Ascending aorta (tissue), 2 donors: ENCODE results near the gene SIK3. TPM values are rescaled to one million over a fixed set of nuclear protein-coding genes. Genes with fewer than 3 reads are reported as not detected.
A peak's percentile ranks its signal among the peaks of the same experiment; 100 is the strongest.
"Not testable (repeated sequence)": the region's sequence is repeated elsewhere in the genome, so short reads cannot be mapped to it uniquely, and the experiment has no call there.

Source experiments
- DNase-seq, 2 donors: peaks; one replicate each; pipeline ENCODE4 v3.0.0-alpha.2; 2019; ENCODE audit warnings: low spot score in 2 of 2
- H3K27ac ChIP-seq, 2 donors: fragments of 200-600 bp; sonication (generic); one replicate each; pipeline ENCODE4 v1.5.1; 2016 to 2017; ENCODE audit warnings: mild to moderate bottlenecking in 1 of 2
- H3K27me3 ChIP-seq: fragments of 200-600 bp; sonication (generic); one replicate; pipeline ENCODE4 v1.5.1; 2017
- H3K36me3 ChIP-seq, 2 donors: fragments of 200-600 bp; sonication (generic); one replicate each; pipeline ENCODE4 v1.5.1; 2016
- H3K4me1 ChIP-seq, 2 donors: fragments of 200-600 bp; sonication (generic); one replicate each; pipeline ENCODE4 v1.5.1; 2016 to 2017; ENCODE audit warnings: mild to moderate bottlenecking in 1 of 2
- H3K4me3 ChIP-seq, 2 donors: fragments of 200-600 bp; sonication (generic); one replicate each; pipeline ENCODE4 v1.5.1; 2016 to 2017; ENCODE audit warnings: mild to moderate bottlenecking in 1 of 2
- H3K9me3 ChIP-seq, 2 donors: fragments of 200-600 bp; sonication (generic); one replicate each; pipeline ENCODE4 v1.5.1; 2016
- intact Hi-C: fragments of 100-400 bp; cut with DNase I; formaldehyde crosslinking; loops from one replicate; pipeline ENCODE4 v1.15.1; 2023
- total RNA-seq: library from RNA; depleted of rRNA; stranded (reverse); fragments of >200 nt; gene quantifications from one replicate; pipeline ENCODE4 v1.1.0, GENCODE V29; 2016
- TF ChIP-seq, protein P1 (sequence below), 3 experiments: fragments of 200-600 bp in 2 of 3; fragments of 450-650 bp in 1 of 3; sonication (generic) in 2 of 3; IDR thresholded peaks; one replicate each; pipeline ENCODE4 v1.5.1; 2016 to 2019; ENCODE audit warnings: antibody characterized with exemption in 3 of 3, mild to moderate bottlenecking in 1 of 3, moderate library complexity in 1 of 3

SIK3 gene
- total RNA-seq, 1 donor from 2014 or later = 22.5 TPM

DNA sequence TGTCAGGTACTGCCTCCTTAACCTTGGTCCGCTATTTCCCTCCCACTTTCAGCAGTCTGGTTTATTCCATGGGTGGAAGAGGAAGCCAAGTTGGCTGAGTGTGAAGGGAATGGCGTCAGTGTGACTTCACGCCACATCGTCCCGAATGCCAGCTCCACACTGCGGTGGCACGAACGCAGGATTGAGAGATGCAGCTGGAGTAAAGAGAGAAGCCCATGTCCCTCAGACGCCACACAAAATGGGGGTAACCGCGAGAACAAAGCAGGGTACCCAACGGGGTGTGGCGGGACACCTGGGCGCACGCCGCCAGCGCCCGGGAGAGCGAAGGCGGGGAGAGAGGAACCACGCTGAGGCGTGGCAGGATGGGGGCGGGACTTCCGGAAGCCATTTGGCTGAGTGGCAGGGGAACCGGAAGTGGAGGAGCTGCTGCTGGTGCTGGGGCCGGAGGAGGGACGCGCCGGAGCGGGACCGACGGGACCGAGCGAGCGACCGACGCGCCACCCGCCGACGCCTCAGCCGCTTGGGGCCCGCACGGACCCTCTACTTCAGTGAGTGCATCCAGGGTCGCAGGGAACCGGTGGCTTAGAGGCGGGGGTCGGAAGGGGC, 45.7 kb upstream of the SIK3 start, which contains the start of gene PAFAH1B2:
Gene PAFAH1B2 (plus strand): TSS at position 417 of the 606 bp plus-strand sequence. CDS start 8,161 bp downstream, outside the sequence.
- Histone ChIP-seq H3K27me3 (no peaks in the 10 kb centered on the region), H3K36me3 (peaks cover 6 to 18% of the 10 kb centered on the region in 2 donors), H3K4me3 (peak within 1 kb of the TSS; percentile 92 to 98), H3K27ac (peak within 1 kb of the TSS; percentile 91 to 95), H3K4me1 (peaks cover 3 to 18% of the 10 kb centered on the region in 2 donors), H3K9me3 (no peaks in the 10 kb centered on the region)
- peak; percentile 81 to 97 for DNase-seq
- TF ChIP-seq, protein P1, sequence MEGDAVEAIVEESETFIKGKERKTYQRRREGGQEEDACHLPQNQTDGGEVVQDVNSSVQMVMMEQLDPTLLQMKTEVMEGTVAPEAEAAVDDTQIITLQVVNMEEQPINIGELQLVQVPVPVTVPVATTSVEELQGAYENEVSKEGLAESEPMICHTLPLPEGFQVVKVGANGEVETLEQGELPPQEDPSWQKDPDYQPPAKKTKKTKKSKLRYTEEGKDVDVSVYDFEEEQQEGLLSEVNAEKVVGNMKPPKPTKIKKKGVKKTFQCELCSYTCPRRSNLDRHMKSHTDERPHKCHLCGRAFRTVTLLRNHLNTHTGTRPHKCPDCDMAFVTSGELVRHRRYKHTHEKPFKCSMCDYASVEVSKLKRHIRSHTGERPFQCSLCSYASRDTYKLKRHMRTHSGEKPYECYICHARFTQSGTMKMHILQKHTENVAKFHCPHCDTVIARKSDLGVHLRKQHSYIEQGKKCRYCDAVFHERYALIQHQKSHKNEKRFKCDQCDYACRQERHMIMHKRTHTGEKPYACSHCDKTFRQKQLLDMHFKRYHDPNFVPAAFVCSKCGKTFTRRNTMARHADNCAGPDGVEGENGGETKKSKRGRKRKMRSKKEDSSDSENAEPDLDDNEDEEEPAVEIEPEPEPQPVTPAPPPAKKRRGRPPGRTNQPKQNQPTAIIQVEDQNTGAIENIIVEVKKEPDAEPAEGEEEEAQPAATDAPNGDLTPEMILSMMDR (IDR thresholded peaks at IDR 0.05) = no peak
- intact Hi-C loops = loop anchor here (1.0 to 2.0 kb wide), 4 partner anchors 34 to 356 kb away; partner anchors contain the start of genes PCSK7, RNF214, SIDT2 and SIK3

DNA sequence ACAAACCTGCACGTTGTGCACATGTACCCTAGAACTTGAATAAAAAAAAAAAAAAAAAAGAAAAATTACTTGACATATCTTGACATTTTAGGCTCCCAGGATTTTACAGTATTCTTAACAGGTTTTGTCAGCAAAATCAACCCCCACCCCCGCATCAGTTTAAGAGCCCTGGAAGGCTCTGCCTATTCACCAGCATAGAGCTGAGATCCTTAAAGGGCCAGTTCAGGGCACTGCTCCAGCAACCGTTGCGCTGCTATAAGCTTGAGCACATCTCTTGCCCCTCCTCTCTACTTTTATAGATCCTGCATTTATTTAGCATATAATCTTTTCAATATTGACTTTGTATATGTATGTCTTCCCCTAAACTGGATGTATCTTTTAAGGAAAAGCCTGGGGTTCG, 45.2 kb upstream of the SIK3 start:
- intact Hi-C loops = loop anchor here (1.0 kb wide), 1 partner anchor 355 kb away; the partner anchor contains the start of gene ZPR1
- Histone ChIP-seq H3K4me3 (peak overlapping the region; percentile 92 to 98), H3K9me3 (no peaks in the 10 kb centered on the region), H3K27me3 (no peaks in the 10 kb centered on the region), H3K4me1 (peaks cover 3 to 18% of the 10 kb centered on the region in 2 donors), H3K36me3 (peaks cover 6 to 18% of the 10 kb centered on the region in 2 donors), H3K27ac (peak overlapping the region; percentile 91 to 95)
- peak in 1 of 2 donors; percentile 71 for DNase-seq
- TF ChIP-seq, protein P1 (IDR thresholded peaks at IDR 0.05) = no peak

DNA sequence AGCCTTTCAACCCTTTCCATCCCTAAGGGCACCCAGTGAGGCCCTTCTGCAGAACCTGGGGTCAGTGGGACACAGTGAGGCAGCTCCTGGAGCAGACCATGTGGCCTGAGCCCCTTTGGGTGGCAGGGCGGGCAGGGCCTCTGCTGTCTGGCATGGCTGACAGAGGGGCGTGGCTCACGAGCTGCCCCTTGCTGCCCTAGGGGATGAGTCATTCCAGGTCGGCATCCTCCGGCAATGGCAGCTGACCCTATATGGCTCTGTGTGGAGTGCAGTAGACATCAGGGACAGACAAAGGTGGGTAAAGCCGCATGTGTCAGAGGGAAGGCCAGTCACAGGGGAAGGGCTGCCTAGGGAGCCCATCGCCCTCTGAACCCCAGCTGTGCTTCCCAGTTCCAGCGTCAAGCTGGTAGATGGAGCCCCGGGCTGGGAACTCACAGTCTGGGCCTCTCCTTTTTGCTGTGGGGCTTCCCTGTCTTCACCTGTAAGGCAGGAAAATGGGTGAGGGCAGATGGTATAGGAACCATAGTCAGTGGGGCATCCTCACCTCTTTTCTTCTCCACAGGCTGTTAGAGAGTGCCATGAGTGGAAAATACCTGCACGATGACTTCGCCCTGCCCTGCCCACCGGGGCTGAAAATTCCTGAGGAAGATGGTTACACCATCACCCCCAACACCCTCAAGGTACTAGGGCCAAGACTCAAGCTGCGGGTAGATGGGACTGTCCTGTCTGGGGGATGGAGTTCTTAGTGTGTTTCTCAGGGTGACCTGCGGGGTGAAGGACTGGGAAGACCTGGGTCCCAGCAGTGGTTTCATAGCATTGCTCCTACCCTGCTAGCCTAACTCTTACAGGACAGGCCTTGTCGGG, 39.2 kb upstream of the SIK3 start:
- H3K27ac ChIP-seq = peak overlapping the region in 1 of 2 donors; percentile 39
- DNase-seq, H3K9me3 ChIP-seq, H3K36me3 ChIP-seq, H3K4me1 ChIP-seq, intact Hi-C loops, H3K4me3 ChIP-seq, H3K27me3 ChIP-seq: not testable (repeated sequence)

DNA sequence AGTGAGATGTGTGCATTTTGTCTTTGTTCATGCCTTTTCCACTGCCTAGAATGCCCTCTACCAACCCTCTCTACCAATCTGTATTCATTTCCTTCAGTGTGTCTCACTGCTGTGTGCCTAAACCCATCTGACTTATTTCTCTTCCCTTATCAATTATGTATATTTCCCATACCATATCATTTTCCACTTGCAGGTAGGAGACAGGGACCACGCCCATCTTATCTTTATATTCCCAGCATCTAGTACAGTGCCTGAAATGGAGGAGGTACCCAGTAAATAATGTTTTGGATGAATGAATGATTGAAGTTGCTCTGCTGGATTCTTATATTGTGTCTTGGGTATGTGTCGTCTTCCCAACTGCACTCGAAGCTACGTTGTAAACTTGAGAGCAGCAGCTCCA, 36.8 kb upstream of the SIK3 start:
- H3K36me3 ChIP-seq, intact Hi-C loops, H3K4me3 ChIP-seq, H3K4me1 ChIP-seq, DNase-seq, H3K27ac ChIP-seq, H3K27me3 ChIP-seq, H3K9me3 ChIP-seq: not testable (repeated sequence)

DNA sequence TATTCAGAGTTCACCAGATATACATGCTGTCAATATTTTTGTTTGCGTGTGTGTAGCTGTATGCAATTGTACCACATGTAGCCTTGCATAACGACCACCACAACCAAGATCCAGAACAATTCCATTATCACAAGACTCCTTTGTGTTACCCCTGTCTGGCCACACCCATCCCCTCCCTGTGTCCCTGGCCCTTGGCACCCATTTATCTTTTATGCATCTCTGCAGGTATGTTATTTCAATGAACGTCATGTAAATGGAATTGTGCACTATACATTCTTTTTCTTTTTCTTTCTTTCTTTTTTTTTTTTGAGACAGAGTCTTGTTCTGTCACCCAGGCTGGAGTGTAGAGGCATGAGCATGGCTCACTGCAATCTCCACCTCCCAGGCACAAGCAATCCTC, 36.2 kb upstream of the SIK3 start:
- Histone ChIP-seq H3K36me3 (no peaks in the 10 kb centered on the region), H3K4me1 (no peaks in the 10 kb centered on the region), H3K27ac (no peak overlapping the region), H3K9me3 (no peaks in the 10 kb centered on the region), H3K27me3 (no peaks in the 10 kb centered on the region), H3K4me3 (no peak overlapping the region)
- DNase-seq = no peak
- intact Hi-C loops = no loop called here
- TF ChIP-seq, protein P1 (IDR thresholded peaks at IDR 0.05) = no peak

DNA sequence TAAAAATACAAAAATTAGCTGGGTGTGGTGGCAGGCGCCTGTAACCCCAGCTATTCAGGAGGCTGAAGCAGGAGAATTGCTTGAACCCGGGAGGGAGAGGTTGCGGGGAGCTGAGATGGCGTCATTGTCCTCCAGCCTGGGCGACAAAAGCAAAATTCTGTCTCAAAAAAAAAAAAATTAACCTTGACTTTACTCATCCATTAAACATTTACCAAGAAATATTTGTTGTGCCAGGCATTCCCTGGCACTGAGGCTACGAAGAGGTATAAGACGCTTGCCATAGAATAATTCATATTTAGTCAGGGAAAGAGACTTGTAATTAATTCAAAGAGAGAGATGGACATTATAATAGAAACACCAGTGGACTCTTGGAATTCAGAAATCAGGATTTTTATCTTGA, 32.7 kb upstream of the SIK3 start:
- no peak overlapping the region for H3K4me3 ChIP-seq
- H3K4me1 ChIP-seq = no peaks in the 10 kb centered on the region
- TF ChIP-seq, protein P1 (IDR thresholded peaks at IDR 0.05) = no peak
- intact Hi-C loops = no loop called here
- DNase-seq = no peak
- H3K9me3 ChIP-seq = no peaks in the 10 kb centered on the region
- no peaks in the 10 kb centered on the region for H3K36me3 ChIP-seq
- no peaks in the 10 kb centered on the region for H3K27me3 ChIP-seq
- no peak overlapping the region for H3K27ac ChIP-seq

DNA sequence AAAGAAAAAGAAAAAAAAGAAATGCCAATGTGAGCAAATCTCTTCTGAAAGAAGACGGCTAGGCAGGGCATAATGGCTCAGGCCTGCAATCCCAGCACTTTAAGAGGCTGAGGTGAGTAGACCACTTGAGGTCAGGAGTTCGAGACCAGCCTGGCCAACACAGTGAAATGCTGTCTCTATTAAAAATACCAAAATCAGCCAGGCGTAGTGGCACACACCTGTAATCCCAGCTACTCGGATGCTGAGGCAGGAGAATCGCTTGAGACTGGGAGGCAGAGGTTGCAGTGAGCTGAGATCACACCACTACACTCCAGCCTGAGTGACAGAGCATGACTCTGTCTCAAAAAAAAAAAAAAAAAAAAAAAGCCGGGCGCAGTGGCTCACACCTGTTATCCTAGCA, 32.2 kb upstream of the SIK3 start:
- intact Hi-C loops, H3K4me3 ChIP-seq: not testable (repeated sequence)

More for the DNA sequence above, 32.2 kb upstream of the SIK3 start:
- H3K27ac ChIP-seq, H3K4me1 ChIP-seq, H3K27me3 ChIP-seq, H3K36me3 ChIP-seq, DNase-seq, H3K9me3 ChIP-seq: not testable (repeated sequence)
